Brain microvascular endothelial cell (primary cell): Measurements from ENCODE around the gene GPR180.

Experiments
- DNase-seq: peaks from one replicate; pipeline ENCODE4 v3.0.0-alpha.2; 2020
- H3K27ac ChIP-seq: fragments of 250-450 bp; sonication (Bioruptor Pico); 2 replicates; pipeline ENCODE4 v1.5.1; 2020; ENCODE audit warnings: mild to moderate bottlenecking, moderate library complexity
- H3K27me3 ChIP-seq: fragments of 250-450 bp; sonication (Bioruptor Pico); replicated peaks from 2 replicates; pipeline ENCODE4 v1.5.1; 2020; ENCODE audit warnings: mild to moderate bottlenecking
- H3K36me3 ChIP-seq: fragments of 250-450 bp; sonication (Bioruptor Pico); replicated peaks from 2 replicates; pipeline ENCODE4 v1.5.1; 2020; ENCODE audit warnings: mild to moderate bottlenecking
- H3K4me3 ChIP-seq: 2 replicates; pipeline ENCODE4 v1.5.1; 2011; ENCODE audit warnings: low read depth, mild to moderate bottlenecking, control low read depth, low read length, moderate library complexity
- in situ Hi-C: cut with HindIII; loops from 2 replicates; pipeline ENCODE4 v1.10.0; 2017; ENCODE audit warnings: low sequenced_read_pairs, low pct_ligation_motif_present
- TF ChIP-seq, protein P1 (sequence below): IDR thresholded peaks from 2 replicates; pipeline ENCODE4 v1.5.1; 2011; ENCODE audit warnings: low read depth, mild to moderate bottlenecking, moderate library complexity, low read length, control low read depth, inconsistent platforms; ENCODE audit errors: missing control alignments

GPR180 gene

GRCh38 chr13:94568443-94568842, 33.2 kb upstream of the GPR180 start:
- Histone ChIP-seq H3K27me3 (no peaks in the 10 kb centered on the region), H3K27ac (no peak overlapping the region), H3K36me3 (peaks cover 26% of the 10 kb centered on the region), H3K4me3 (no peak overlapping the region)
- in situ Hi-C loops, result no loop called here
- no peak for DNase-seq
- TF ChIP-seq, protein P1, sequence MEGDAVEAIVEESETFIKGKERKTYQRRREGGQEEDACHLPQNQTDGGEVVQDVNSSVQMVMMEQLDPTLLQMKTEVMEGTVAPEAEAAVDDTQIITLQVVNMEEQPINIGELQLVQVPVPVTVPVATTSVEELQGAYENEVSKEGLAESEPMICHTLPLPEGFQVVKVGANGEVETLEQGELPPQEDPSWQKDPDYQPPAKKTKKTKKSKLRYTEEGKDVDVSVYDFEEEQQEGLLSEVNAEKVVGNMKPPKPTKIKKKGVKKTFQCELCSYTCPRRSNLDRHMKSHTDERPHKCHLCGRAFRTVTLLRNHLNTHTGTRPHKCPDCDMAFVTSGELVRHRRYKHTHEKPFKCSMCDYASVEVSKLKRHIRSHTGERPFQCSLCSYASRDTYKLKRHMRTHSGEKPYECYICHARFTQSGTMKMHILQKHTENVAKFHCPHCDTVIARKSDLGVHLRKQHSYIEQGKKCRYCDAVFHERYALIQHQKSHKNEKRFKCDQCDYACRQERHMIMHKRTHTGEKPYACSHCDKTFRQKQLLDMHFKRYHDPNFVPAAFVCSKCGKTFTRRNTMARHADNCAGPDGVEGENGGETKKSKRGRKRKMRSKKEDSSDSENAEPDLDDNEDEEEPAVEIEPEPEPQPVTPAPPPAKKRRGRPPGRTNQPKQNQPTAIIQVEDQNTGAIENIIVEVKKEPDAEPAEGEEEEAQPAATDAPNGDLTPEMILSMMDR, result no peak

GRCh38 chr13:94569615-94570014, 32.0 kb upstream of the GPR180 start:
- no peak for DNase-seq
- Histone ChIP-seq H3K4me3 (no peak overlapping the region), H3K27me3 (no peaks in the 10 kb centered on the region), H3K36me3 (peaks cover 35% of the 10 kb centered on the region), H3K27ac (no peak overlapping the region)
- TF ChIP-seq, protein P1, result no peak
- in situ Hi-C loops, result no loop called here

- no peak for DNase-seq
- peaks cover 58% of the 10 kb centered on the region for H3K36me3 ChIP-seq
- H3K27ac ChIP-seq, result no peak overlapping the region
- H3K4me3 ChIP-seq, result no peak overlapping the region
- no peaks in the 10 kb centered on the region for H3K27me3 ChIP-seq
- TF ChIP-seq, protein P1, result no peak
- in situ Hi-C loops, result no loop called here
These were observed 22.6 kb upstream of the GPR180 start for GRCh38 chr13:94579063-94579462.

DNA sequence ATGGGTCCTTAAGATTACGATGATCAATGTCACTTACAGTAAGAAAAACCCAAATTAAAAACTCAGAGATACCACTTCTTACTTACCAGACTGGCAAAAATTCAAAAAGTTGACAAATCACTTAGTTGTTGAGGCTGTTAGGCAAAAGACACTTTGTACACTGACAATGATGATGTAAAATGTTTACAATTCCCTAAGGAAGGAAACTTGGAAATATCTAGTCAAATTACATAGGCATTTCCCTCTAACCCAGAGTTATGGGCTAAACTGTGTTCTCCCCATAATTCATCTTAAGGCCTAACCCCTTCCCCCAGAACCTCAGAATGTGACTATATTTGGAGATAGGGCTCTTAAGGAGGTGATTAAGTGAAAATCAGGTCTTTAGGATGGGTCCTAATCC, 17.7 kb upstream of the GPR180 start:
- Histone ChIP-seq H3K36me3 (peaks cover 35% of the 10 kb centered on the region), H3K27ac (no peak overlapping the region)

GRCh38 chr13:94585543-94586101, 16.0 kb upstream of the GPR180 start:
- TF ChIP-seq, protein P1, result no peak
- no peak for DNase-seq
- Histone ChIP-seq H3K36me3 (peaks cover 22% of the 10 kb centered on the region), H3K27me3 (no peaks in the 10 kb centered on the region), H3K4me3 (no peak overlapping the region), H3K27ac (no peak overlapping the region)
- in situ Hi-C loops, result no loop called here

More for the DNA sequence above, 17.7 kb upstream of the GPR180 start:
- TF ChIP-seq, protein P1, result no peak
- DNase-seq, result no peak
- Histone ChIP-seq H3K27me3 (no peaks in the 10 kb centered on the region), H3K4me3 (no peak overlapping the region)
- in situ Hi-C loops, result no loop called here

DNA sequence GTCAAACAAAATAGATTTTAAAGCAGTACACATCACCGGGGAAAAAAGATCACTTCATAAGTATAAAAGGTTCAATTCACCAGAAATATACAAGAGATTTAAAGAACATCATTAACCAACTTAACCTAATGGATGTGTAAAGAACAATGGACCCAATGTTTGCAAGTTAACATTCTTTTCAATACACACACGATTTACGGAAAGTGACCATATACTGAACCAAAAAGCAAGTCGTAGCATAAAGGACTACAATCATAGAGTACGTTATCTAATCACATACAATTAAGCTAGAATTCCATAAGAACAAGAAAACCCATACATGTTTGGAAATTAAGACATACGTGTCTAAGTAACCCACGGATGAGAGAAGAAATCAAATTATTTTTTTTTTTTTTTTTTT, 15.3 kb upstream of the GPR180 start:
- peaks cover 26% of the 10 kb centered on the region for H3K36me3 ChIP-seq
- no peak overlapping the region for H3K4me3 ChIP-seq
- no peaks in the 10 kb centered on the region for H3K27me3 ChIP-seq
- in situ Hi-C loops, result no loop called here
- TF ChIP-seq, protein P1, result no peak
- no peak overlapping the region for H3K27ac ChIP-seq
- DNase-seq, result no peak
